Activated CD8-positive, alpha-beta memory T cell treated with anti-CD3 and anti-CD28 coated beads, Interleukin-2, amount 50 U/mL, for 1 hour (primary cell): Measurements from ENCODE around the gene CDC42EP3.

Source experiments
- DNase-seq: peaks from one replicate; pipeline ENCODE4 v3.0.0-alpha.2; 2020; ENCODE audit errors: extremely low read depth

The CDC42EP3 gene

DNA sequence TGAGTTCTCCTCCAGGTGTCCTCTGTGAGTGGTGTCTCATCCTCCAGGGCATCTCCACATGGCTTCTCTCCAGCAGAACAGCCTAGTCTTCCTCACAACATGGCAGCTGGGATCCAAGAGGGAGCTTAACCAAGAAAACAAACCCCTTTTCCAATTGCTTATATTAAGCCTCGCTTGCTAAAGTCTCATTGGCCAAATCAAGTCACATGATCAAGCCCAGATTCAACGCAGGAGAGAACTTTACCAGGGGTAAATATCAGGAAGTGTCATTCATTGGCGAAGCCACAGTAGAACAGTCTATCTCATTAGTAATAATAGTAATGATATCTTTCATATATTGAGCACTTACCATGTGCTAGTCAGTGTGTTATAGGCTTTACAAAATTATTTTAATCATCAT lies 53.1 kb downstream of the CDC42EP3 start:
- DNase-seq, result no peak

DNA sequence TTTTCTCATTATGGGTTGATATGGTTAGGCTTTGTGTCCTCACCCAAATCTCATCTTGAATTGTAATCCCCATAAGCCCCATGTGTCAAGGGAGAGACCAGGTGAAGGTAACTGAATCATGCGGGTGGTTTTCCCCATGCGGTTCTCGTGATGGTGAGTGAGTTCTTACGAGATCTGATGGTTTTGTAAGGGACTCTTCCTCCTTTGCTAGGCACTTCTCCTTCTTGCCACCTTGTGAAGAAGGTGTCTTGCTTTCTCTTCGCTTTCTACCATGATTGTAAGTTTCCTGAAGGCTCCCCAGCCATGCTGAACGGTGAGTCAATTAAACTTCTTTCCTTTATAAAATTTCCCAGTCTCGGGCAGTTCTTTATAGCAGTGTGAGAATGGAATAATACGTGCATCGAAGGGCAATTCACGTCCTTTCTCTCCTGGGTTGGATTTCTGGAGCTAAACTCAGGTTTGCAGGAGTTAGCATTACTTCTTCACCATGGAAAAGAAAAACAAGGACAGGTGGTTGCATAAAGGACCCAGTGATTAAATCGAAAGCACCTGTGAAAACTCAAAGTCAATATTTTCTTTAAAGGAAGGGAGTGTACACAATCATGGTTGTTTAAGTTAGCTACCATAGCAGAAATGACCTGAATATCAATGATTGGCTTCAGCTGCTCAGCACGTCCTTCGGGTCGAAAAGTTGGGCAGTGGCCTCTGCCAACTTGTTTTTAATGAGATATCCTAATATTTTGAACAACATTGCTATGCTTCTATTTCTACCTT lies 54.1 kb downstream of the CDC42EP3 start:
- no peak for DNase-seq

DNA sequence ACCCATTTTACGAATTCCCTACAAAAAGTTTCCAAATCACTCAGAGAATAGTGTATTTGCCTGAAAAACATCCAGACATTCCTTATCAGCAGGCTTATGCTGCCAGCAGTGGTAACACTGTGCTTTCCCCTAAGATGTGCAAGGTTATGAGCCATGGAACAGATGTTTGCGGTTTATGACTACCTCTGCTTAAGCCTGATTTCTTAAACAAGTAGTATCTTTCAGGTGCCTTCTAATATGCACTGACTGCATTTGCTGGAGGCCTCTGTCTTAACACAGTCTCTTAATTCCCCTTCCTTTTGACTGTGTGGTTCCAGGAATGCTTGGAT lies 54.8 kb downstream of the CDC42EP3 start:
- no peak for DNase-seq

DNA sequence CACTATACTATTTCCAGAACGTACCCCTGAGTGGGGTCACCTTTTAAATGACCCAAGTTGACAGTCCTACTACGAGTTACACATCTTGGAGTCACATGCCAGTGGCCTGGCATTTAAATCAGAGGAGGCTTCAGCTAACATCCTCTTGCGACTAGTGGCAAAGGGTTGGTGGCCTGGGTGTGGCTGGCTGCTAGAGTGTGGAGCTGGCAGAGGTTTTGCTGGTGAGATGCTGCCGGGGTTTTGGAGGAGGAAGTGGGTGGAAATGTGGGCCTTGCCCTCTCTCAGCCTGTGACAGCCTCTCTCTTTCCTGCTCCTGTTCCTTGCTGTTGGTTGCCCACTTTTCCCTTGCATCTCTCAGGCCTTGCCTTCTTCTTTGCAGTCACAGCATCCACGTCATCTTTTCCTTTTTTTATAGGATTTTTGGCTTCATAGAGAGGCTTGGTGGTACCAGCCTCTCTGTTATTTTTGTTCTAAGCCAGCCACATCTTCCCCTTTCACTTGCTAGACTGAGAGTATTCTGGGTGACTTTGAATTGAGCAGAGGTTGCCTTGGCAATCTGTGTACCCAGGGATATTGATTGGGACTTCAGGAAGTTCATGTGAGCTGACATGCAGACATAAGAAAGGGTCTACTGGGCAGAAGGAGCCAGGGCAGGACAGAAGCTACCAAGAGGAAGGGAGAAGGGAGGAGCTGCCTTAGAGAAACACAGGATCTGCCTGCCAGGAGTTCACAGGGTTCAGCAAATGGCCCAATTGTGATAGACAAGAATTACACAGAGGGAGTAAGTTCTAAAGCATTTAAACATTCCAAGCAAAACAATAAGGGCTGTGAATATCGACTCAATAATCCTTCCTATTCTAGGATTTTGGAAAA lies 55.4 kb downstream of the CDC42EP3 start:
- DNase-seq, result peak; percentile 29

DNA sequence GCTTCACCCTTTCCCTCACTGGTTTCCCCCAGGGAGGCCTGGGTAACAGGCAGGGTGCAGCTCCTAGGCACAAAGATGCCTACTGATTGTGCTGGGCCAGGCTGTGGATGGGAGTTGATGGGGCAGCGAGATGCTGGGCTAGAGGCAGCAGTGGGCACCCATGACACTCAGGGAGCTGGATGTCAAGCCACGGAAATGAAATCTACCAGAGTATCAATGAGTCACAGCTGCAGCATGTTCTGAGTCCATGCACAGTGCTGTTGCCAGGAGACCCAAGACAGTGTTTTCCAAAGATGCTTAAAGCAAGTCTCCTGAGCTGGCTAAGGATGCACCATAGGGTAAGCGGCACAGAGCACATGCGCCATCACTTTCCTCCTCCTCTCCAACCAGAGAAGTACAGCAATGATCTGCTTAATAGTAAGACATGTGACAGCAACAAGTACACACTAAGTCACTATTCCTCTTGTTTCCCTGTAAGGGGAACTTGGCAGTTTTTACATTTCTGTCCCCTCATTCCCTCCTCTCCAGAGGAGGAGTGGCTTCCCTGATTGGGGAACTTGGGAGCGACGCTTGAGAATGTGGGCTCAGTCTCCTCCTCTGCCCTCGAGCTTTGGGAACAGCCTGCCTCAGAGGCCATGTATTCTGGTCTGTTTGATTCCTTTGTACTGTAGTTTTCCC lies 57.2 kb downstream of the CDC42EP3 start:
- DNase-seq, result no peak

DNA sequence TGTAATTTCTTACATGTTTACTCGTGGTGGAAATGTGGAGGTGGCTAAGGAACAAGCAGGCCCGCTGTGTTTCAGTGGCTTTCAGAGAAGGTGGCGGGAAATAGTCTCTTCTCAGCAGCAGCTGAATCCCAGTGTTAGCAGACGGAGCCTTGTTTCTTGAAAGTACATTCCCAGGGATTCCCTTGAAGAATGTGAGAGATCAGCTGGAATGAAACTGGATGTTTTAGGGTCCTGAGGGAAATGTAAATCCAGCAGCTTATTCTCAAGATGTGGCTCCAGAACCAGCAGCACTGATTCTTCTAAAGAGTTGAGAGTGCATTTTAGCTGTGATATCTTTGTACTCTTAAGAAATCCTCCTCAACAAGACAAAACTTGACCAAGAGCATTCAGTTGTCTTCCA lies 59.1 kb downstream of the CDC42EP3 start:
- no peak for DNase-seq

DNA sequence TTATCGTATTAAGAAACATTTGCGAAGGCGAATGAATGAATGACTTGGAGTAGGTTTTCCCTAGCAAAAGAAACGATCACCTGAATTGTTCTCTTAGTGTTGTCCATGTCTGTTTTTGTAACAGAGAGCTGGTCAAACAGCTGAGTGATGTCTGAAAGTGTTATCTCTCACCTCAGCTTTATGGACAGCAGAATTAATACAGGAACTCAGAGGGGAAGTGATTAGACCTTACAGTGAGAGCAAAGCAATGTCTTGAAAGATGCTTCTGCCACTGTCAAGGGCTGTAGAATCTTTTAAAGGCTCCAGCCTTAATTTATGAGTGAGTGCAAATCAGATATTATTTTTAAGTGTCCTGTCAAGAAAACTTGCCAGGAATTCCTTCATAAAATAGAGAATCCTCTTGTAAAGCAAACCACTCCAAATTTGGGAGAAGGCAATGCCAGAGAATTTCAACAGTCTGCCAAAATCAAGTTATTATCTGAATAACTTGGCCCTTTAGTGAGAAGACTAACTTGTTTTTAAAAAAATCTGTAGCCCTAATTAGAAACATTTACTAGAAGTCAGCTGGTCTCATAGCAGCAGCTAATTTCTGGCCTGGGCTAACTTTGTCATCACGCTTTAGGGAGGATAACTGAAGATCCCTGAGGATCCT lies 60.7 kb downstream of the CDC42EP3 start:
- DNase-seq, result no peak

DNA sequence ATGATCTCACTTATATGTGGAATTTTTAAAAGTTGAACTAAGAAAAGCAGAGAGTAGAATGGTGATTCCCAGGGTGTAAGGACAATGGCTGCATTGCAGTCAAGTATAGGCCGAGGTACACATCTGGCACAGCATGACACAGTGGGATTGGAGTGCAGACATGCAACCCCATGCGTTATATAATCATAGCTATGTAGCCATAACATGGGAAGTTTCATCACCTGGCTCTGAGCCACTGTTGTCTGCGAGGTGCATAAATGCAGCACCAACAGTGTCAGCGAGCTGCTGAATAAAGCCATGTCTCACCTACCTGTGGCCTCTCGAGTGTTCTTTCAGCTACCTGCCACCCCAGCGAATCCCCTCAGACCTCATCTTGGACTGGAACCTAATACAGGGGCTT lies 61.7 kb downstream of the CDC42EP3 start:
- DNase-seq, result no peak

DNA sequence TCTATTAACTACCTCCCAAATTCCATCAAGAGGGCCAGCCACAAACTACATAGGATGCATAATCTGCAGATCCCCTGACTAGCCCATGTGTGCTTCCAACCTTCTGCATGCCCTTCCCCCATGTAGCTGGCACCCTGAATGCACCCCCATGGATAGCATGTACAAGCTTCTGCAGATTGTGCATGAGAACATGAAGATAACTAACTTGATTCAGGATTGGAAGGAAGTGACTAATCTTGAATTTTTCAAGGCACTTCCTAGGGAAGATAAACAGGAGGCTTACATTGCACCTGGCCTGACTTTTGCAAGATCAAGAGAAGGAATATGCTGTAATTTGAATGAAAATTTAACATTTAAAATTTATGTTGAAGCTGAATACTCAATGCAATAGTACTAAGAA lies 66.7 kb downstream of the CDC42EP3 start:
- no peak for DNase-seq

DNA sequence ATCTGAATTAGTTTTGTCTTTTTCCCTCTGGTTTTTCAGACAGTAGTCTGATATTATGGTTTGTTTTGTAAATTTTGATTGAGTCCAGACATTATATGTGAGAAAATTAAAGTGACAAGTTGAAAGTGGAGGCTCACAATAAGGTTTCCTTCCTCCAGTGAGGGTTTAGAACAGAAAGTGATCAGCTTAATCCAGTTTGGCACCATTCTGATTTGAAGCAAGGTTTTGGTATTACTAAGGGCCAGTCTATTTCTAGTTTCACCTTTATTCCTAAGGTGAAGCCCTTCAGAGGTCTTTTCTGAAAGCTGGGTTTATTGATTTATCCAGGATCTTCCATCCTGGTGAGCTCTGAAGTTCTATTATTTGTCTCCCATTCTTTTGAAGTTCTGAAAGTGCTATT lies 68.7 kb downstream of the CDC42EP3 start:
- no peak for DNase-seq

DNA sequence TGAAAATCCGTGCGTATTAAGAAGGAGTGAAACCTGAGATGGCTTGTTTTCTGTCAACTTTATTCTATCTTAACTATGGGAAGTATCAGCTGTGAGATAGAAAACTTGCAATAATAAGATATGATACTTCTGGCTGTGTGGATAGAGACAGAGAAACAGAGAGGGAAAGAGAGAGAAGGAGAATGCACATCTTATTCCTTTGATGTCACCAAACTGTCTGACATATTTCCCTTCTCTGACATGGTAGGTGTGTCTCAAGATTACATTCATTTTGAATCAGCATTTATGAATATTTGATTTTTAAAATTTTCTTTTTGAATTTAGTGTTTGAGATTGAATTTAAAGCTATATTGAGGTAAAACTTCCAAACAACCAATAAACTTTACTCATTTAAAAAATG lies 69.4 kb downstream of the CDC42EP3 start:
- DNase-seq, result no peak

DNA sequence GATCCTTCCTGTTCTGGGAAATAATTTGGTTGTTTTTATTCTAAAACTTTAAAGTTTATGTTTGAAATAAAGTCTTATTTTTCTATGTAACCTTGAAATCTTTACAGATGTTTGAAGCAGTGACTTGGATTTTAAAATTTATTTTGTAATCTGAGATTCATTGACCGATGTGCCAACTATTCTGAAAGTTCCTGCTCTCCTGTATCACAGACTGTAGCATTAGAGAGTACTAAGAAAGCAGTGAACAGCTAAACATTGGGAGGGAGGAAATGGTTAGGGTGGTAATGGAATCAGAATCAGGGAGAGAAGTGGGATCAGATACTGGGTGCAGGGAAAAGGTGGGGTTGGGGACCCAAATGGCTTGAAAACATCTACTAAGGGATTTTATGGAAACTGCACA lies 69.9 kb downstream of the CDC42EP3 start:
- DNase-seq, result no peak

DNA sequence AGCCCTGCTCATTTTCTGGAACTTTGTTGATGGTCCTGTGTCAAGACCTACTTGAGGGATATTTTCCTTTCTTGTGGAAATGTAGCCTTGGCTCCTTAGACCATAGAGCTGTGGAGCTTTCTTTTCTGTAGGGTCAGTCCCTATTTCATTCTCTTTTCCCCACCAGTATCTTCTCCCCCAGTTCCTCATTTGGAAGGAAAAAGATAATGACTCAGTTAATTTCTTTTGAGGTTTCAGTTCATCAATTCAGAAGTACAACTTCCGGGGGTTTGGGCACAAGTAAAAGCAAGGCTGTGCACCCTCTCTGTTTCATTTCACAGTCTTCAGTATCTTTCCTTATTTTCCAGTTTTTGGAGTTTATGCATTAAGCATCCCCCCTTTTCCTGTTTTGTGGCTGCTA lies 70.7 kb downstream of the CDC42EP3 start:
- no peak for DNase-seq

DNA sequence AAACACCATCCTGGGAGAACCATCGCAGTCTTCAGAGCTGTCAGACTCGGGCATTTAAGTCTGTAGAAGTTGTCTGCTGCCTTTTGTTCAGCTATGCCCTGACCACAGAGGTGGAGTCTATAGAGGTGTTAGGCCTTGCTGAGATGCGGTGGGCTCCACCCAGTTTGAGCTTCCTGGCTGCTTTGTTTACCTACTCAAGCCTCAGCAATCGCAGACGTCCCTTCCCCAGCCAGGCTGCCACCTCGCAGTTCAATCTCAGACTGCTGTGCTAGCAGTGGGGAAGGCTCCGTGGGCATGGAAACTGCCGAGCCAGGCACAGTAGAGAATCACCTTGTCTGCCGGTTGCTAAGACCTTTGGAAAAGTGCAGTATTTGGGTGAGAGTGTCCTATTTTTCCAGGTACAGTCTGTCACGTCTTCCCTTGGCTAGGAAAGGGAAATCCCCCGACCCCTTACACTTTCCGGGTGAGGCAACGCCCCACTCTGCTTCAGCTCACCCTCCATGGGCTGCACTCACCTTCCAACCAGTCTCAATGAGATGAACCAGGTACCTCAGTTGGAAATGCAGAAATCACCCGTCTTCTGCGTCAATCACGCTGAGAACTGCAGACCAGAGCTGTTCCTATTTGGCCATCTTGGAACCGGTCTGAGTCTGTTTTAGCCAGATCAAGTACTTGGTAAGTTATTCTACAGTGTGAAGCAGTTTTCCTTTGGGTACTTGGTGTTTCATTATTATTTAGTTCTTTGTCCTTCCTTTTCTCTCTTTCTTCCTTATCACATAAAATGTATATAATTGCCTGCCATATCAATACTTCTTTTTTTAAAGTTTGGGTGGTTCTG lies 71.5 kb downstream of the CDC42EP3 start:
- DNase-seq, result peak; percentile 53

DNA sequence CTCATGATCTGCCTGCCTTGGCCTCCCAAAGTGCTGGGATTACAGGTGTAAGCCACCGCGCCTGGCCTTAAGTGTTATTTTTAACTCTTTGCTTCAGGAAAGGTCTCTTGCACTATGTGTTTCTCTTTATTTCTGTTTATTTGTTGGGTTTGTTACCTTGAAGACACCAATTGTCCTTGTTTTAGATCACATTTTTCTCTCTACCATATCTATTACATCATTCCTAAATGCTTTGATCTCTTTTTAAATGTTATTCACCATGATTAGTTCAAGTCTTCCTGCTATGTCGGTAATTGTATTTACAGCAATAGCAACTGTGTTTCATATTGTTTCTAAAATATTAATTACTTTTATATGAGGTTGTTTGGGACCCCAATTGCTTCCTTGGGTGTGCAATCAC lies 77.7 kb downstream of the CDC42EP3 start:
- no peak for DNase-seq

DNA sequence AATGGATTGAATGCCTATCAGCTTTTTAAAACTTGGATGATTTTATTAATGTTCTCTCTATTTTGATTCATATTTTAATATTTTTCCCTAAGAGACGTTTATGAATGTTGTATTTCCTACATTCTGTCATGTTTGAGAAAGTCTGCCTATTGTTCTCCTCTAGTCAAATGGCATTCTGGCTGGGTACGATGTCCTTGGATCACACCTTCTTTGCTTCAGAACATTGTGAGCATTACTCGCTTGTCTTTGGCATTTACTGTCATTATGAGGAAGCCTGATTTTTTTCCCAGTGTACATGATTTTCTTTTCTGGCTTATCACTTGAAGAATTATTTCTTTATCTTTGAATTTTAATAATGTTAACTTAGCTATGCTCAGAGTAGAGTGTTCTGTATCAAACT lies 78.4 kb downstream of the CDC42EP3 start:
- no peak for DNase-seq
